IMR-90 (cell line): ENCODE results near the gene ASPRV1.

ENCODE experiments used
- BHLHE40 ChIP-seq: fragments of 150-350 bp; IDR thresholded peaks from 2 replicates; pipeline ENCODE4 v1.6.1; 2016; ENCODE audit warnings: mild to moderate bottlenecking, low read depth, low read length
- CEBPB ChIP-seq: IDR thresholded peaks from 2 replicates; pipeline ENCODE4 v1.6.1; 2012; ENCODE audit warnings: low read depth, low read length, improper control_type of control experiment
- CHD1 ChIP-seq: IDR thresholded peaks from 2 replicates; pipeline ENCODE4 v1.6.1; 2012; ENCODE audit warnings: low read depth, low read length, improper control_type of control experiment
- FOS ChIP-seq: fragments of 150-350 bp; IDR thresholded peaks from 2 replicates; pipeline ENCODE4 v1.6.1; 2016; ENCODE audit warnings: low read depth, low read length
- MAFK ChIP-seq: IDR thresholded peaks from 2 replicates; pipeline ENCODE4 v1.6.1; 2012; ENCODE audit warnings: low read depth, low read length, improper control_type of control experiment
- MAZ ChIP-seq: IDR thresholded peaks from 2 replicates; pipeline ENCODE4 v1.6.1; 2012; ENCODE audit warnings: low read depth, mild to moderate bottlenecking, low read length, improper control_type of control experiment, moderate library complexity, borderline replicate concordance
- MXI1 ChIP-seq: IDR thresholded peaks from 2 replicates; pipeline ENCODE4 v1.6.1; 2012; ENCODE audit warnings: low read depth, mild to moderate bottlenecking, low read length, moderate library complexity, borderline replicate concordance
- POLR2A ChIP-seq: IDR thresholded peaks from 2 replicates; pipeline ENCODE4 v1.6.1; 2012; ENCODE audit warnings: mild to moderate bottlenecking, low read depth, low read length
- RAD21 ChIP-seq: IDR thresholded peaks from 2 replicates; pipeline ENCODE4 v1.6.1; 2012; ENCODE audit warnings: low read length, improper control_type of control experiment
- RCOR1 ChIP-seq: IDR thresholded peaks from 2 replicates; pipeline ENCODE4 v1.6.1; 2012; ENCODE audit warnings: mild to moderate bottlenecking, low read length, improper control_type of control experiment; ENCODE audit not compliant: insufficient replicate concordance
- RFX5 ChIP-seq: IDR thresholded peaks from 2 replicates; pipeline ENCODE4 v1.8.0; 2012; ENCODE audit warnings: low read depth, mild to moderate bottlenecking, low read length, moderate library complexity
- SMC3 ChIP-seq: fragments of 150-350 bp; IDR thresholded peaks from 2 replicates; pipeline ENCODE4 v1.6.1; 2016; ENCODE audit warnings: low read depth, mild to moderate bottlenecking, antibody characterized with exemption, low read length, moderate library complexity
- TF ChIP-seq, protein P1 (sequence below): conservative IDR thresholded peaks from 2 replicates; pipeline ENCODE4 v1.5.1; 2012; ENCODE audit warnings: mild to moderate bottlenecking, low read depth, low read length, improper control_type of control experiment
- TF ChIP-seq, protein P2 (sequence below): fragments of 150-350 bp; IDR thresholded peaks from 2 replicates; pipeline ENCODE4 v1.6.1; 2017; ENCODE audit warnings: mild to moderate bottlenecking, antibody characterized with exemption, low read length, low read depth

DNA sequence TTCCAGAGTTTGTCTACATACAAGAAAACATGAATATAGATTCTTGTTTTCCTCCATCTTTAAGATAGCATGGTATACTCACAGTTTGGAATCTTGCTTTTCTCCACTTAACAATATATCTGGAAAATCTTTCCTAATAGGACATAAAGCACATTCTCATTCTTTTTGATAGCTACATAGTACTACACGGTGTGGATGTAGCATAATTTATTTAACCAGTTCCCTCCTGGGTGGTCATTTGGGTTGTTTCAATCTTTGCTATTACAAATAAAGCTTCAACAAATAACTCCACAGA lies 26.9 kb downstream of the ASPRV1 start:
- TF ChIP-seq, protein P1, sequence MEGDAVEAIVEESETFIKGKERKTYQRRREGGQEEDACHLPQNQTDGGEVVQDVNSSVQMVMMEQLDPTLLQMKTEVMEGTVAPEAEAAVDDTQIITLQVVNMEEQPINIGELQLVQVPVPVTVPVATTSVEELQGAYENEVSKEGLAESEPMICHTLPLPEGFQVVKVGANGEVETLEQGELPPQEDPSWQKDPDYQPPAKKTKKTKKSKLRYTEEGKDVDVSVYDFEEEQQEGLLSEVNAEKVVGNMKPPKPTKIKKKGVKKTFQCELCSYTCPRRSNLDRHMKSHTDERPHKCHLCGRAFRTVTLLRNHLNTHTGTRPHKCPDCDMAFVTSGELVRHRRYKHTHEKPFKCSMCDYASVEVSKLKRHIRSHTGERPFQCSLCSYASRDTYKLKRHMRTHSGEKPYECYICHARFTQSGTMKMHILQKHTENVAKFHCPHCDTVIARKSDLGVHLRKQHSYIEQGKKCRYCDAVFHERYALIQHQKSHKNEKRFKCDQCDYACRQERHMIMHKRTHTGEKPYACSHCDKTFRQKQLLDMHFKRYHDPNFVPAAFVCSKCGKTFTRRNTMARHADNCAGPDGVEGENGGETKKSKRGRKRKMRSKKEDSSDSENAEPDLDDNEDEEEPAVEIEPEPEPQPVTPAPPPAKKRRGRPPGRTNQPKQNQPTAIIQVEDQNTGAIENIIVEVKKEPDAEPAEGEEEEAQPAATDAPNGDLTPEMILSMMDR = no peak
- TF ChIP-seq RAD21 = peak; percentile 13; the same call in 1 of the 2 replicates
- TF ChIP-seq MAFK = no peak
- no peak for TF ChIP-seq POLR2A
- TF ChIP-seq BHLHE40 = no peak
- no peak for TF ChIP-seq CEBPB
- TF ChIP-seq, protein P2, sequence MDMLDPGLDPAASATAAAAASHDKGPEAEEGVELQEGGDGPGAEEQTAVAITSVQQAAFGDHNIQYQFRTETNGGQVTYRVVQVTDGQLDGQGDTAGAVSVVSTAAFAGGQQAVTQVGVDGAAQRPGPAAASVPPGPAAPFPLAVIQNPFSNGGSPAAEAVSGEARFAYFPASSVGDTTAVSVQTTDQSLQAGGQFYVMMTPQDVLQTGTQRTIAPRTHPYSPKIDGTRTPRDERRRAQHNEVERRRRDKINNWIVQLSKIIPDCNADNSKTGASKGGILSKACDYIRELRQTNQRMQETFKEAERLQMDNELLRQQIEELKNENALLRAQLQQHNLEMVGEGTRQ = no peak
- no peak for TF ChIP-seq RFX5
- no peak for TF ChIP-seq MAZ
- TF ChIP-seq CHD1 = no peak
- no peak for TF ChIP-seq MXI1
- no peak for TF ChIP-seq RCOR1
- TF ChIP-seq FOS = no peak
- no peak for TF ChIP-seq SMC3
